M059J (cell line): Measurements from ENCODE around the gene EIF4B. TPM values are rescaled to one million over a fixed set of nuclear protein-coding genes. Genes with fewer than 3 reads are reported as not detected.

Experiments
- total RNA-seq: library from RNA; depleted of rRNA; stranded (reverse); fragments of >200 nt; shearing (Covaris generic); gene quantifications from 2 replicates; pipeline ENCODE4 v1.2.3, GENCODE V29; 2014; rRNA removed

Gene EIF4B
- total RNA-seq, 1 experiment from 2014 or later, result 279 TPM

Other genes with a start within 250 kb of the EIF4B start
- not detected in 2 replicates for gene KRT76, start 229.1 kb upstream of the EIF4B start, total RNA-seq
- not detected in 2 replicates for gene KRT3, start 210.3 kb upstream of the EIF4B start, total RNA-seq
- not detected in 2 replicates for gene KRT4, start 192.3 kb upstream of the EIF4B start, total RNA-seq
- gene KRT79, start 172.1 kb upstream of the EIF4B start, total RNA-seq, result not detected in 2 replicates
- 0.22 TPM in 1 of 2 replicates, not detected in the other for gene KRT78, start 157.5 kb upstream of the EIF4B start, total RNA-seq
- gene KRT8, start 101.4 kb upstream of the EIF4B start, total RNA-seq, result 38.8 and 54.8 TPM in 2 replicates
- gene KRT18, start 57.3 kb upstream of the EIF4B start, total RNA-seq, result 643 and 924 TPM in 2 replicates
- 31.1 and 39.9 TPM in 2 replicates for gene TNS2, start 43.6 kb downstream of the EIF4B start, total RNA-seq
- gene SPRYD3, start 72.9 kb downstream of the EIF4B start, total RNA-seq, result 11.2 and 15.4 TPM in 2 replicates
- gene IGFBP6, start 91.2 kb downstream of the EIF4B start, total RNA-seq, result 318 and 394 TPM in 2 replicates
- gene SOAT2, start 97.0 kb downstream of the EIF4B start, total RNA-seq, result 0.22 TPM in 1 of 2 replicates, not detected in the other
- 9.5 and 11.7 TPM in 2 replicates for gene ZNF740, start 174.3 kb downstream of the EIF4B start, total RNA-seq
- gene CSAD, start 174.5 kb downstream of the EIF4B start, total RNA-seq, result 0.89 and 2.6 TPM in 2 replicates
- not detected in 2 replicates for gene ITGB7, start 200.8 kb downstream of the EIF4B start, total RNA-seq
- 16.7 and 22.1 TPM in 2 replicates for gene RARG, start 225.8 kb downstream of the EIF4B start, total RNA-seq